PC-9 (cell line): Measurements from ENCODE around the gene CETP. TPM values are rescaled to one million over a fixed set of nuclear protein-coding genes. Genes with fewer than 3 reads are reported as not detected.

Experiments used
- BruUV-seq: library from RNA; stranded (reverse); fragments of 400-500 nt; replicated peaks from 2 replicates; lab custom pipeline; 2021; lab: Mats Ljungman, UMichigan
- CTCF ChIA-PET: fragments of 300-600 bp; sonication (Branson Sonifier 250); formaldehyde crosslinking; loops from one replicate; lab custom pipeline; 2022; ENCODE audit warnings: antibody characterized with exemption; lab: Charles Lee
- POLR2A ChIA-PET: fragments of 300-600 bp; sonication (Branson Sonifier 250); formaldehyde crosslinking; loops from one replicate; lab custom pipeline; 2022; ENCODE audit warnings: antibody characterized with exemption; ENCODE audit not compliant: unreplicated experiment; lab: Charles Lee
- DNase-seq, 2 experiments: peaks; one replicate each; pipeline versions ENCODE4 v3.0.0 to v3.0.0-alpha.2; 2015 to 2022; ENCODE audit warnings: mixed read lengths in 1 of 2
- H2AFZ ChIP-seq: fragments of 200-600 bp; sonication (generic); 2 replicates; pipeline ENCODE4 v1.8.1; 2017; ENCODE audit warnings: antibody characterized with exemption
- H3F3A ChIP-seq: fragments of 200-600 bp; sonication (generic); 2 replicates; pipeline ENCODE4 v1.8.1; 2017; ENCODE audit warnings: antibody characterized with exemption, mild to moderate bottlenecking, low read depth; ENCODE audit not compliant: insufficient read depth
- H3K27ac ChIP-seq: fragments of 200-600 bp; sonication (generic); 2 replicates; pipeline ENCODE4 v1.6.1; 2016; ENCODE audit warnings: mixed run types
- H3K27me3 ChIP-seq: fragments of 200-600 bp; sonication (generic); 2 replicates; pipeline ENCODE4 v1.6.1; 2016; ENCODE audit warnings: low read depth, mixed run types; ENCODE audit not compliant: insufficient read depth
- H3K36me3 ChIP-seq: fragments of 200-600 bp; sonication (generic); 2 replicates; pipeline ENCODE4 v1.6.1; 2016; ENCODE audit warnings: low read depth, mixed run types
- H3K4me1 ChIP-seq: fragments of 200-600 bp; sonication (generic); replicated peaks from 2 replicates; pipeline ENCODE4 v1.6.1; 2016; ENCODE audit warnings: mixed run types; ENCODE audit not compliant: insufficient read depth
- H3K4me2 ChIP-seq: fragments of 200-600 bp; sonication (generic); 2 replicates; pipeline ENCODE4 v1.6.1; 2017; ENCODE audit warnings: mixed run types
- H3K4me3 ChIP-seq: fragments of 200-600 bp; sonication (generic); 2 replicates; pipeline ENCODE4 v1.6.1; 2016; ENCODE audit warnings: mixed run types
- H3K79me2 ChIP-seq: fragments of 200-600 bp; sonication (generic); 2 replicates; pipeline ENCODE4 v1.6.1; 2017; ENCODE audit warnings: low read depth, mixed run types
- H3K9me2 ChIP-seq: fragments of 200-600 bp; sonication (generic); 2 replicates; pipeline ENCODE4 v1.8.1; 2017; ENCODE audit warnings: mild to moderate bottlenecking; ENCODE audit not compliant: insufficient read depth
- H3K9me3 ChIP-seq: fragments of 200-600 bp; sonication (generic); 2 replicates; pipeline ENCODE4 v1.8.1; 2016; ENCODE audit warnings: low read depth; ENCODE audit not compliant: insufficient read depth
- H4K20me1 ChIP-seq: fragments of 200-600 bp; sonication (generic); 2 replicates; pipeline ENCODE4 v1.8.1; 2017; ENCODE audit not compliant: insufficient read depth
- EZH2 ChIP-seq: fragments of 200-600 bp; sonication (generic); IDR thresholded peaks from 2 replicates; pipeline ENCODE4 v1.8.0; 2017; ENCODE audit warnings: antibody characterized with exemption, low read depth
- intact Hi-C: fragments of 100-400 bp; cut with micrococcal nuclease; formaldehyde crosslinking; loops from one replicate; pipeline ENCODE4 v1.10.0; 2022; ENCODE audit not compliant: unreplicated experiment
- total RNA-seq: library from RNA; stranded (reverse); gene quantifications from 2 replicates; pipeline ENCODE4 v1.2.3, GENCODE V29; 2021
- TF ChIP-seq, protein P1 (sequence below): fragments of 200-600 bp; sonication (generic); conservative IDR thresholded peaks from 2 replicates; pipeline ENCODE4 v1.6.1; 2017; ENCODE audit warnings: mixed run types, antibody characterized with exemption, mild to moderate bottlenecking, moderate library complexity

CETP gene
- total RNA-seq, 1 experiment from 2014 or later = not detected

DNA sequence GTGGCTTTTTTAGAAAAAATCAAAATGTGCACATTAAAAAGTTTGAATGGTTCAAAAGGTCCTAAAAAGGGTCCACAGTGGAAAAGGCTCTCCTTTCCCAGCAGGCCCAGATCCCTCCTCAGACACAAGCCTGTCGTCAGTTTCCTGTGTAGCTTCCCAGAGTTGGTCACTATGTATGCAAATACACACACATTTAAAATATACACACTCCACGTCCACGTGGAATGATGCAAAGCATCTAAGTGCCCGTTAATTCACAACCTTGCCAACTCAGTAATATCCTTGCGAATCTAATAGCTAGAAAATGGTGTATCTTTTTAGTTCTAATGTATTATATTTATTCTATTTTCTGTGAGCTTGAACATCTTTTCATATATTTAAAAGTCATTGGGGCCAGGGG, 45.3 kb downstream of the CETP start:
- Histone ChIP-seq H3K9me3 (no peaks in the 10 kb centered on the region), H3K4me3 (no peak overlapping the region), H3K9me2 (no peaks in the 10 kb centered on the region), H3F3A (peaks cover 3% of the 10 kb centered on the region; the same call in 1 of the 2 replicates), H3K4me2 (no peak overlapping the region), H3K27me3 (no peaks in the 10 kb centered on the region), H3K4me1 (peaks cover 3% of the 10 kb centered on the region), H4K20me1 (no peaks in the 10 kb centered on the region), H3K36me3 (no peaks in the 10 kb centered on the region), H3K27ac (no peak overlapping the region), H2AFZ (no peak overlapping the region), H3K79me2 (no peaks in the 10 kb centered on the region)
- ChIA-PET POLR2A (interaction anchor here (0.7 kb wide), 1 partner anchor 87 kb away, joined by 3 read pairs; no protein-coding TSS in a partner anchor), CTCF (no interaction called here)
- intact Hi-C loops = no loop called here
- TF ChIP-seq, protein P1, sequence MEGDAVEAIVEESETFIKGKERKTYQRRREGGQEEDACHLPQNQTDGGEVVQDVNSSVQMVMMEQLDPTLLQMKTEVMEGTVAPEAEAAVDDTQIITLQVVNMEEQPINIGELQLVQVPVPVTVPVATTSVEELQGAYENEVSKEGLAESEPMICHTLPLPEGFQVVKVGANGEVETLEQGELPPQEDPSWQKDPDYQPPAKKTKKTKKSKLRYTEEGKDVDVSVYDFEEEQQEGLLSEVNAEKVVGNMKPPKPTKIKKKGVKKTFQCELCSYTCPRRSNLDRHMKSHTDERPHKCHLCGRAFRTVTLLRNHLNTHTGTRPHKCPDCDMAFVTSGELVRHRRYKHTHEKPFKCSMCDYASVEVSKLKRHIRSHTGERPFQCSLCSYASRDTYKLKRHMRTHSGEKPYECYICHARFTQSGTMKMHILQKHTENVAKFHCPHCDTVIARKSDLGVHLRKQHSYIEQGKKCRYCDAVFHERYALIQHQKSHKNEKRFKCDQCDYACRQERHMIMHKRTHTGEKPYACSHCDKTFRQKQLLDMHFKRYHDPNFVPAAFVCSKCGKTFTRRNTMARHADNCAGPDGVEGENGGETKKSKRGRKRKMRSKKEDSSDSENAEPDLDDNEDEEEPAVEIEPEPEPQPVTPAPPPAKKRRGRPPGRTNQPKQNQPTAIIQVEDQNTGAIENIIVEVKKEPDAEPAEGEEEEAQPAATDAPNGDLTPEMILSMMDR = no peak
- no peak for TF ChIP-seq EZH2
- no peak for DNase-seq
- BruUV-seq = no TSS peak

DNA sequence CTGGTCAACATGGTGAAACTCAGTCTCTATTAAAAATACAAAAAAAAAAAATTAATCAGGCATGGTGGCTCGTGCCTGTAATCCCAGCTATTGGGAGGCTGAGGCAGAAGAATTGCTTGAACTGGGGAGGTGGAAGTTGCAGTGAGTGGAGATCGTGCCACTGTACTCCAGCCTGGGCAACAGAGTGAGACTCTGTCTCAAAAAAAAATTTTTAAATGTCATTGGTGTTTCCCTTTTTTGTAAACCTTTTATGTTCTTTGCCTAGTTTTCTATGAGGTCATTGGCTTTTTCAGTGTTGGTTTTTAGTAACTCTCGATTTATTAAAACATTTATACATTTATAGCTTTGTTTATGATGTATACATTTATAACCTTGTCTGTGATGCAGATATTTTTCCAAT, 45.8 kb downstream of the CETP start:
- TF ChIP-seq EZH2 = no peak
- TF ChIP-seq, protein P1 = no peak
- no peak overlapping the region for H3K27ac ChIP-seq
- no TSS peak for BruUV-seq
- CTCF ChIA-PET = no interaction called here
- H3K27me3 ChIP-seq = no peaks in the 10 kb centered on the region
- intact Hi-C loops = no loop called here
- H3K4me2 ChIP-seq = no peak overlapping the region
- H3K9me3 ChIP-seq = no peaks in the 10 kb centered on the region
- peaks cover 6% of the 10 kb centered on the region for H3F3A ChIP-seq
- H3K9me2 ChIP-seq = no peaks in the 10 kb centered on the region
- H4K20me1 ChIP-seq = no peaks in the 10 kb centered on the region
- no peaks in the 10 kb centered on the region for H3K36me3 ChIP-seq
- POLR2A ChIA-PET = no interaction called here
- no peak overlapping the region for H3K4me3 ChIP-seq
- peaks cover 8% of the 10 kb centered on the region for H3K4me1 ChIP-seq
- no peak for DNase-seq
- H2AFZ ChIP-seq = no peak overlapping the region
- H3K79me2 ChIP-seq = no peaks in the 10 kb centered on the region

DNA sequence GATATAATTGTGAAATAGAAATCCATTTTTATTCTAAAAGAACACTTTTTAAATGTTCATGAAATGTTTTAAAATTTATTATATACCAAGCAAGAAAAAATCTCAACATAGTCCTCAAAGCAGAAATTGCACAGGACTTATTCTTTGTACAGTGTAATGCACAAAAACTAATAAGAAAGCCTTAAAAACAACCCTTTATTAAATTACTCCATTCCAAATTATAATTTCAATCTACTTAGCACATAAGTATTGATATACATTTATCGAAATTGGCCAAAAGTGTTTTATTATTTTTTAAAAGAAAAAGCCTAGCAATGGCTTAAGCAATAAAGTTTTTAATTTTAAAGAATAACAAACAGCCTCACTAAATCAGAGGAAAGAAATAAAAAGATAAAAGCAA, 46.7 kb downstream of the CETP start:
- no peak overlapping the region for H2AFZ ChIP-seq
- intact Hi-C loops = no loop called here
- no peaks in the 10 kb centered on the region for H4K20me1 ChIP-seq
- ChIA-PET POLR2A (no interaction called here), CTCF (no interaction called here)
- H3K4me2 ChIP-seq = no peak overlapping the region
- H3K36me3 ChIP-seq = no peaks in the 10 kb centered on the region
- no peaks in the 10 kb centered on the region for H3K79me2 ChIP-seq
- H3K27ac ChIP-seq = no peak overlapping the region
- H3K4me1 ChIP-seq = peaks cover 15% of the 10 kb centered on the region
- no peaks in the 10 kb centered on the region for H3K9me2 ChIP-seq
- DNase-seq = no peak
- H3K4me3 ChIP-seq = no peak overlapping the region
- no peaks in the 10 kb centered on the region for H3K27me3 ChIP-seq
- H3F3A ChIP-seq = peaks cover 14% of the 10 kb centered on the region
- no TSS peak for BruUV-seq
- no peak for TF ChIP-seq EZH2
- TF ChIP-seq, protein P1 = no peak
- no peaks in the 10 kb centered on the region for H3K9me3 ChIP-seq
